A673 (cell line): ENCODE measurements around the gene ENDOG. TPM values are rescaled to one million over a fixed set of nuclear protein-coding genes. Genes with fewer than 3 reads are reported as not detected.
"Not testable (repeated sequence)": the region's sequence is repeated elsewhere in the genome, so short reads cannot be mapped to it uniquely, and the experiment has no call there.

Experiments used
- BruUV-seq: library from RNA; stranded (reverse); fragments of 400-500 nt; replicated peaks from 2 replicates; lab custom pipeline; 2021; lab: Mats Ljungman, UMichigan
- CTCF ChIA-PET: fragments of 300-600 bp; sonication (Branson Sonifier 250); formaldehyde crosslinking; loops from one replicate; lab custom pipeline; 2022; ENCODE audit warnings: antibody characterized with exemption; lab: Charles Lee
- POLR2A ChIA-PET: fragments of 300-600 bp; sonication (Branson Sonifier 250); formaldehyde crosslinking; loops from one replicate; lab custom pipeline; 2022; ENCODE audit warnings: antibody characterized with exemption; ENCODE audit not compliant: low non-redundant PET; lab: Charles Lee
- DNase-seq: peaks from one replicate; pipeline ENCODE4 v3.0.0-alpha.2; 2015; ENCODE audit warnings: low spot score
- H3K27ac ChIP-seq: fragments of 200-600 bp; sonication (generic); 2 replicates; pipeline ENCODE4 v1.5.1; 2016; ENCODE audit warnings: mixed run types, low read depth, mild to moderate bottlenecking, mixed read lengths, antibody characterized with exemption, low read length; ENCODE audit not compliant: poor library complexity, severe bottlenecking
- H3K27me3 ChIP-seq: fragments of 200-600 bp; sonication (generic); replicated peaks from 2 replicates; pipeline ENCODE4 v1.6.1; 2017; ENCODE audit warnings: mixed run types, low read depth, mild to moderate bottlenecking, mixed read lengths, antibody characterized with exemption, low read length; ENCODE audit not compliant: insufficient read depth, poor library complexity
- H3K36me3 ChIP-seq: fragments of 200-600 bp; sonication (generic); 2 replicates; pipeline ENCODE4 v1.6.1; 2016; ENCODE audit warnings: mixed run types, mild to moderate bottlenecking, mixed read lengths, antibody characterized with exemption, low read length; ENCODE audit not compliant: insufficient read depth, poor library complexity, severe bottlenecking
- H3K4me1 ChIP-seq: fragments of 200-600 bp; sonication (generic); 2 replicates; pipeline ENCODE4 v1.6.1; 2017; ENCODE audit warnings: mixed run types, mild to moderate bottlenecking, mixed read lengths, antibody characterized with exemption, low read length; ENCODE audit not compliant: insufficient read depth, poor library complexity, severe bottlenecking
- H3K4me3 ChIP-seq: fragments of 200-600 bp; sonication (generic); 2 replicates; pipeline ENCODE4 v1.5.1; 2016; ENCODE audit warnings: low read depth, mixed run types, mild to moderate bottlenecking, mixed read lengths, low read length; ENCODE audit not compliant: poor library complexity, severe bottlenecking
- H3K9me3 ChIP-seq: fragments of 200-600 bp; sonication (generic); 2 replicates; pipeline ENCODE4 v1.6.1; 2016; ENCODE audit warnings: mixed run types, low read depth, mild to moderate bottlenecking, mixed read lengths, antibody characterized with exemption, low read length; ENCODE audit not compliant: poor library complexity, severe bottlenecking
- EZH2 ChIP-seq: fragments of 200-600 bp; sonication (generic); IDR thresholded peaks from 2 replicates; pipeline ENCODE4 v1.6.1; 2017; ENCODE audit warnings: borderline replicate concordance, low read depth, mild to moderate bottlenecking, mixed read lengths, antibody characterized with exemption, low read length; ENCODE audit not compliant: poor library complexity, severe bottlenecking
- intact Hi-C: fragments of 100-400 bp; cut with micrococcal nuclease; formaldehyde crosslinking; loops from one replicate; pipeline ENCODE4 v1.10.0; 2022; ENCODE audit not compliant: unreplicated experiment
- total RNA-seq: library from RNA; stranded (reverse); gene quantifications from 2 replicates; pipeline ENCODE4 v1.2.3, GENCODE V29; 2021
- TF ChIP-seq, protein P1 (sequence below): fragments of 300-800, 200-600 bp; sonication (generic); conservative IDR thresholded peaks from 2 replicates; pipeline ENCODE4 v1.5.1; 2017; ENCODE audit warnings: low read depth, mild to moderate bottlenecking, antibody characterized with exemption, low read length, moderate library complexity, mixed read lengths

Gene ENDOG
- total RNA-seq, 1 experiment from 2014 or later = 46.7 TPM

DNA sequence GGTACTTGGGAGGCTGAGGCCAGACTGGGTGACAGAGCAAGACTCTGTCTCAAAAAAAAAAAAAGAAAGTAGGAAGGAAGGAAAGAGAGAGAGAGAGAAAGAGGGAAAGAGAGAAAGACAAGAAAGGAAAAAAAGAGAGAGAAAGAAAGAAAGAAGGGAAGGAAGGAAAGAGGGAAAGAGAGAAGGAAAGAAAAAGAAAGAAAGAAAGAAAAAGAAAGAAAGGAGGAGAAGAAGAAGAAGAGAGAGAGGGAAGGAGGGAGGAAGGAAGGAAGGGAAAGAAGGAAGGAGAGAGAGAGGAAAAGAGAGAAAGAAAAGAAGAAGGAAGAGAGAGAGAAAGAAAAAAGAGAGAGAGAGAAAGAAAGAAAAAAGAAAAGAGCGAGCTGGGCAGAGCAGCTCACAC is 43.5 kb upstream of the ENDOG start:
- no peaks in the 10 kb centered on the region for H3K36me3 ChIP-seq
- H3K4me3 ChIP-seq = no peak overlapping the region
- no peaks in the 10 kb centered on the region for H3K9me3 ChIP-seq
- BruUV-seq = no TSS peak
- H3K27me3 ChIP-seq = no peaks in the 10 kb centered on the region
- intact Hi-C loops = no loop called here
- H3K27ac ChIP-seq = no peak overlapping the region
- H3K4me1 ChIP-seq = peaks cover 11% of the 10 kb centered on the region
- CTCF ChIA-PET = no interaction called here
- POLR2A ChIA-PET = no interaction called here
- TF ChIP-seq, protein P1, sequence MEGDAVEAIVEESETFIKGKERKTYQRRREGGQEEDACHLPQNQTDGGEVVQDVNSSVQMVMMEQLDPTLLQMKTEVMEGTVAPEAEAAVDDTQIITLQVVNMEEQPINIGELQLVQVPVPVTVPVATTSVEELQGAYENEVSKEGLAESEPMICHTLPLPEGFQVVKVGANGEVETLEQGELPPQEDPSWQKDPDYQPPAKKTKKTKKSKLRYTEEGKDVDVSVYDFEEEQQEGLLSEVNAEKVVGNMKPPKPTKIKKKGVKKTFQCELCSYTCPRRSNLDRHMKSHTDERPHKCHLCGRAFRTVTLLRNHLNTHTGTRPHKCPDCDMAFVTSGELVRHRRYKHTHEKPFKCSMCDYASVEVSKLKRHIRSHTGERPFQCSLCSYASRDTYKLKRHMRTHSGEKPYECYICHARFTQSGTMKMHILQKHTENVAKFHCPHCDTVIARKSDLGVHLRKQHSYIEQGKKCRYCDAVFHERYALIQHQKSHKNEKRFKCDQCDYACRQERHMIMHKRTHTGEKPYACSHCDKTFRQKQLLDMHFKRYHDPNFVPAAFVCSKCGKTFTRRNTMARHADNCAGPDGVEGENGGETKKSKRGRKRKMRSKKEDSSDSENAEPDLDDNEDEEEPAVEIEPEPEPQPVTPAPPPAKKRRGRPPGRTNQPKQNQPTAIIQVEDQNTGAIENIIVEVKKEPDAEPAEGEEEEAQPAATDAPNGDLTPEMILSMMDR = no peak
- TF ChIP-seq EZH2 = no peak
- DNase-seq = no peak

DNA sequence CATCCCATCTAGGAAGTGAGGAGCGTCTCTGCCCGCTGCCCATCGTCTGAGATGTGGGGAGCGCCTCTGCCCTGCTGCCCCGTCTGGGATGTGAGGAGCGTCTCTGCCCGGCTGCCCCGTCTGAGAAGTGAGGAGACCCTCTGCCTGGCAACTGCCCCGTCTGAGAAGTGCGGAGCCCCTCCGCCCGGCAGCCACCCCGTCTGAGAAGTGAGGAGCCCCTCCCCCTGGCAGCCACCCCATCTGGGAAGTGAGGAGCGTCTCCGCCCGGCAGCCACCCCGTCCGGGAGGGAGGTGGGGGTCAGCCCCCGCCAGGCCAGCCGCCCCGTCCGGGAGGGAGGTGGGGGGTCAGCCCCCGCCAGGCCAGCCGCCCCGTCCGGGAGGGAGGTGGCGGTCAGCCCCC is 38.2 kb upstream of the ENDOG start:
- H3K9me3 ChIP-seq, POLR2A ChIA-PET, H3K27me3 ChIP-seq, BruUV-seq, H3K4me3 ChIP-seq, intact Hi-C loops, H3K4me1 ChIP-seq, CTCF ChIA-PET, DNase-seq, H3K27ac ChIP-seq, H3K36me3 ChIP-seq: not testable (repeated sequence)

DNA sequence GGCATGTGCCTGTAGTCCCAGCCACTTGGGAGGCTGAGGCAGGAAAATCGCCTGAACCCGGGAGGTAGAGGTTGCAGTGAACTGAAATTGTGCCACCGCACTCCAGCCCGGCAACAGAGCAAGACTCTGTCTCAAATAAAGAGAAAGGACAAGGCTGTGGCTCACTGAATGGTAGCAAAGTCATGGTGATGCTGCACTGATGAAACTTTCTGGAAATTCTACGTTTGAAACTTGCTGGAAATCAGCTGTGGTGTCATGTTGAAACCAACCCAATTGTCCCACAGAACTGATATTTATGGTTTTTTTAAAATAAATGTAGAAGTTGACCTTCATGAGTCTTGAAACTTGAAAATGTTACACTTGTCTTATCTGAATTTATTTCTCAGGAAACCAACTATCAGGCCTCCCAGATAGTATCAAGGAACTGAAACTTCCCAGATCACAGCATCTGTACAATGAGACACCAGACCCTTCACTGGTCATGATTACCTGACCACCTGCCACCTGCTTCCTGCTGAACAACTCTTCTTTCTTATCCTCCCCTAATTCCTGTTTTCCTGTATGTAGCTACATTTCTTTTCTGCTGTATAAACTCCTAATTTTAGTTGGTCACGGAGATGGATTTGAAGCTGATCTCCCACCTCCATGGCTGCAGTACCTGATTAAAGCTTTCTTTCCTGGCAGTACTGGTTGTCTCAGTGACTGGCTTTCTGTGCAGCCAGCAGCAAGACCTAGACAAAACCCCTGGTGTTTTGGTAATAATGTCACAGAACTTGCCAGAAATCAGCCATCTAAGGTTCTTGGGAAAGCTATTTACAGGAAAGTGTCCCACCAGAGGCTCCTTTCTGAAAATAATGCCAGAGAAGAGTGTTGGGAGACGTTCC is 36.9 kb upstream of the ENDOG start:
- Histone ChIP-seq H3K9me3 (no peaks in the 10 kb centered on the region), H3K27ac (no peak overlapping the region), H3K4me1 (peaks cover 7% of the 10 kb centered on the region), H3K4me3 (no peak overlapping the region), H3K27me3 (no peaks in the 10 kb centered on the region), H3K36me3 (no peaks in the 10 kb centered on the region)
- no peak for DNase-seq
- CTCF ChIA-PET = no interaction called here
- POLR2A ChIA-PET = no interaction called here
- TF ChIP-seq EZH2 = no peak
- TF ChIP-seq, protein P1 = no peak
- intact Hi-C loops = no loop called here
- BruUV-seq = no TSS peak
